ENCODE results near the gene MDN1. TPM values are rescaled to one million over a fixed set of nuclear protein-coding genes. Genes with fewer than 3 reads are reported as not detected.

The MDN1 gene
- total and polyA plus RNA-seq, 2 donors (not counting 1 experiment from before 2014, with no cell fraction given): 16.5 to 59.5 TPM

- H3K79me2 ChIP-seq (ENCODE audit: control insufficient read depth, insufficient read depth, low read length): no peaks in the 10 kb centered on the region
- ChIA-PET CTCF (interaction anchor here (1.4 kb wide), 1 partner anchor 387 kb away, joined by 3 read pairs; no protein-coding TSS in a partner anchor), POLR2A (no interaction called here)
- no peaks in the 10 kb centered on the region for H3K27me3 ChIP-seq (replicated peaks in 1 of 4; ENCODE audit: control extremely low read depth in 1 of 4, control insufficient read depth in 3 of 4, insufficient read depth in 4 of 4, low read length in 3 of 4)
- TF ChIP-seq EZH2 (IDR thresholded peaks at IDR 0.05; ENCODE audit: borderline replicate concordance, insufficient read depth, low read depth, low read length, poor library complexity, severe bottlenecking) (no peak), CTCF (IDR thresholded peaks at IDR 0.05) (no peak)
- H2AFZ ChIP-seq (ENCODE audit: insufficient read depth, low read depth, low read length, poor library complexity, severe bottlenecking): no peak overlapping the region
- Mint-ChIP-seq H3K27ac (no peak overlapping the region), H3K4me3 (no peak overlapping the region), H3K4me1 (no peaks in the 10 kb centered on the region), H3K27me3 (no peaks in the 10 kb centered on the region), H3K9me3 (ENCODE audit: insufficient read depth) (no peaks in the 10 kb centered on the region)
- H3K27ac ChIP-seq (ENCODE audit: low read length in 2 of 2): no peak overlapping the region
- H3K4me2 ChIP-seq (replicated peaks; ENCODE audit: low read depth, low read length, poor library complexity, severe bottlenecking): no peak overlapping the region
- 100% methylated on average over 1 of the region's 1 CpG for WGBS (ENCODE audit: insufficient coverage)
- DNase-seq: no peak
- intact Hi-C loops (cut with micrococcal nuclease): no loop called here
- H4K20me1 ChIP-seq (ENCODE audit: control insufficient read depth, insufficient read depth, low read length, poor library complexity, severe bottlenecking): no peaks in the 10 kb centered on the region
- no peak for ATAC-seq (ENCODE audit: low read depth)
- no peak overlapping the region for H3K9ac ChIP-seq (ENCODE audit: low read length)
- H3K4me1 ChIP-seq (ENCODE audit: control insufficient read depth in 2 of 2, insufficient read depth in 2 of 2, low read length in 2 of 2): no peaks in the 10 kb centered on the region
- no peaks in the 10 kb centered on the region for H3K9me3 ChIP-seq (ENCODE audit: control extremely low read depth in 1 of 3, control insufficient read depth in 2 of 3, insufficient read depth in 1 of 3, low read length in 2 of 3)
- peaks cover 10 to 52% of the 10 kb centered on the region in 2 experiments for H3K36me3 ChIP-seq (replicated peaks in 1 of 2; ENCODE audit: control extremely low read depth in 1 of 2, control insufficient read depth in 1 of 2, extremely low read depth in 1 of 2, insufficient read depth in 2 of 2, low read length in 1 of 2)
- no peak overlapping the region for H3K4me3 ChIP-seq (ENCODE audit: control extremely low read depth in 1 of 5, extremely low read depth in 1 of 5, insufficient read depth in 1 of 5, low read depth in 2 of 5, low read length in 4 of 5)
Observed at GRCh38 chr6:89758830-89759229, 60.8 kb downstream of the MDN1 start.

- no peaks in the 10 kb centered on the region for H4K20me1 ChIP-seq (ENCODE audit: control insufficient read depth, insufficient read depth, low read length, poor library complexity, severe bottlenecking)
- H3K4me2 ChIP-seq (replicated peaks; ENCODE audit: low read depth, low read length, poor library complexity, severe bottlenecking): no peak overlapping the region
- no peaks in the 10 kb centered on the region for H3K9me3 ChIP-seq (ENCODE audit: control extremely low read depth in 1 of 3, control insufficient read depth in 2 of 3, insufficient read depth in 1 of 3, low read length in 2 of 3)
- H3K9me3 Mint-ChIP-seq (ENCODE audit: insufficient read depth): no peaks in the 10 kb centered on the region
- DNase-seq (no peak), ATAC-seq (ENCODE audit: low read depth) (no peak)
- TF ChIP-seq CTCF (IDR thresholded peaks at IDR 0.05) (no peak), EZH2 (IDR thresholded peaks at IDR 0.05; ENCODE audit: borderline replicate concordance, insufficient read depth, low read depth, low read length, poor library complexity, severe bottlenecking) (no peak)
- no peaks in the 10 kb centered on the region for H3K79me2 ChIP-seq (ENCODE audit: control insufficient read depth, insufficient read depth, low read length)
- POLR2A ChIA-PET: no interaction called here
- peaks cover 6 to 64% of the 10 kb centered on the region in 2 experiments for H3K36me3 ChIP-seq (replicated peaks in 1 of 2; ENCODE audit: control extremely low read depth in 1 of 2, control insufficient read depth in 1 of 2, extremely low read depth in 1 of 2, insufficient read depth in 2 of 2, low read length in 1 of 2)
- no peak overlapping the region for H3K27ac ChIP-seq (ENCODE audit: low read length in 2 of 2)
- H3K27ac Mint-ChIP-seq: no peak overlapping the region
- H3K4me1 ChIP-seq (ENCODE audit: control insufficient read depth in 2 of 2, insufficient read depth in 2 of 2, low read length in 2 of 2): no peaks in the 10 kb centered on the region
- H3K4me3 ChIP-seq (ENCODE audit: control extremely low read depth in 1 of 5, extremely low read depth in 1 of 5, insufficient read depth in 1 of 5, low read depth in 2 of 5, low read length in 4 of 5): no peak overlapping the region
- no peaks in the 10 kb centered on the region for H3K27me3 Mint-ChIP-seq
- no peak overlapping the region for H2AFZ ChIP-seq (ENCODE audit: insufficient read depth, low read depth, low read length, poor library complexity, severe bottlenecking)
- CTCF ChIA-PET: no interaction called here
- H3K27me3 ChIP-seq (replicated peaks in 1 of 4; ENCODE audit: control extremely low read depth in 1 of 4, control insufficient read depth in 3 of 4, insufficient read depth in 4 of 4, low read length in 3 of 4): no peaks in the 10 kb centered on the region
- 91% methylated on average over 5 of the region's 5 CpGs for WGBS (ENCODE audit: insufficient coverage)
- intact Hi-C loops (cut with micrococcal nuclease): no loop called here
- H3K9ac ChIP-seq (ENCODE audit: low read length): no peak overlapping the region
- no peak overlapping the region for H3K4me3 Mint-ChIP-seq
- no peaks in the 10 kb centered on the region for H3K4me1 Mint-ChIP-seq
Observed at GRCh38 chr6:89750338-89750737, 69.3 kb downstream of the MDN1 start.
